ENCODE measurements around the gene ZNF598.
"Not testable (repeated sequence)": the region's sequence is repeated elsewhere in the genome, so short reads cannot be mapped to it uniquely, and the experiment has no call there.

ZNF598 gene

DNA sequence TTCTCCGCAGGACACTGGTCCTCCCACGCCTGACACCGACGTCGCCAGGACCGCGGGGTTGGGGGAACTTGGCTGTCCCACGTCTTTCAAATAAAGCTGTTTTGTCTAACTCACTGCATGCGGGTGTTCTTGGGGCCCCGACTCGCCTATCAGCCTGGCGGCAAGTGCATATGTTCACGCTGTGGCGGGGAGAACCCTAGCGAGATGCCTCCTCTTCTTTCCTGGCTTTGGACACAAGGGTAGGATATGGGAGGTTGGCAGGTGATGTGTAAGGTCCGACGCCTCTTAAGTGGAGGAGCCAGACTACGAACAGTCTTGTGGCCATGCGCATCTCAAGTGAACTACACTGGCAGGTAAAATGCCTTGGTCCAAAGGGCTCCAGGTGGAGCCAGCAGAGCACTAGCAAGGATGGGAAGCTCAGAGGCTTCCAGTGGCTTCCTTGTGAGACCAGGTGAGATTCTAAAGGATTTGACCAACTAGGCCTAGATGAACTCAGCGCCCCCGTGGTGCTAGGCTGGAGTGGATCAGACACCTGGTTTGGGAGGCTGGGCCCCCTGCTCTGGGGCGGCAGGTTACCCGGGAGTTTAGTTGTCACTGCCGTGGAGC, 44.1 kb downstream of the ZNF598 start:
- Histone ChIP-seq H3K36me3 (ENCODE audit: insufficient read depth, low read length) (peaks cover 34% of the 10 kb centered on the region), H3K27me3 (ENCODE audit: insufficient read depth, low read length, poor library complexity) (no peaks in the 10 kb centered on the region), H3K9me3 (ENCODE audit: insufficient read depth, low read length, severe bottlenecking) (no peaks in the 10 kb centered on the region), H3K4me2 (ENCODE audit: insufficient read depth, low read length) (peak overlapping the region; percentile 96), H3K27ac (ENCODE audit: low read length) (peak overlapping the region; percentile 86), H3K79me2 (ENCODE audit: insufficient read depth, low read length) (peaks cover 53% of the 10 kb centered on the region), H3K4me3 (ENCODE audit: low read depth in 1 of 2, low read length in 2 of 2) (peak overlapping the region; percentile 47 to 74; a peak in 3 of 4 replicates), H2AFZ (ENCODE audit: low read depth, low read length) (peak overlapping the region; percentile 83), H4K20me1 (ENCODE audit: insufficient read depth, low read length) (peaks cover 29% of the 10 kb centered on the region), H3K9ac (ENCODE audit: low read depth, low read length) (peak overlapping the region; percentile 91), H3K4me1 (ENCODE audit: insufficient read depth, low read length) (peaks cover 54% of the 10 kb centered on the region)
- TF ChIP-seq, protein P1, sequence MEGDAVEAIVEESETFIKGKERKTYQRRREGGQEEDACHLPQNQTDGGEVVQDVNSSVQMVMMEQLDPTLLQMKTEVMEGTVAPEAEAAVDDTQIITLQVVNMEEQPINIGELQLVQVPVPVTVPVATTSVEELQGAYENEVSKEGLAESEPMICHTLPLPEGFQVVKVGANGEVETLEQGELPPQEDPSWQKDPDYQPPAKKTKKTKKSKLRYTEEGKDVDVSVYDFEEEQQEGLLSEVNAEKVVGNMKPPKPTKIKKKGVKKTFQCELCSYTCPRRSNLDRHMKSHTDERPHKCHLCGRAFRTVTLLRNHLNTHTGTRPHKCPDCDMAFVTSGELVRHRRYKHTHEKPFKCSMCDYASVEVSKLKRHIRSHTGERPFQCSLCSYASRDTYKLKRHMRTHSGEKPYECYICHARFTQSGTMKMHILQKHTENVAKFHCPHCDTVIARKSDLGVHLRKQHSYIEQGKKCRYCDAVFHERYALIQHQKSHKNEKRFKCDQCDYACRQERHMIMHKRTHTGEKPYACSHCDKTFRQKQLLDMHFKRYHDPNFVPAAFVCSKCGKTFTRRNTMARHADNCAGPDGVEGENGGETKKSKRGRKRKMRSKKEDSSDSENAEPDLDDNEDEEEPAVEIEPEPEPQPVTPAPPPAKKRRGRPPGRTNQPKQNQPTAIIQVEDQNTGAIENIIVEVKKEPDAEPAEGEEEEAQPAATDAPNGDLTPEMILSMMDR (IDR thresholded peaks at IDR 0.05; ENCODE audit: borderline replicate concordance, extremely low read depth, low read length, poor library complexity, severe bottlenecking): no peak
- TF ChIP-seq EZH2 (IDR thresholded peaks at IDR 0.05; ENCODE audit: borderline replicate concordance, low read depth, low read length, severe bottlenecking): no peak
- DNase-seq: no peak
- ATAC-seq (ENCODE audit: insufficient read depth, low read depth): no peak

GRCh38 chr16:1964506-1965395, 44.9 kb downstream of the ZNF598 start, which contains the start of gene RPS2:
Gene RPS2 (minus strand): TSS chr16:1964826. CDS start chr16:1964625, 201 bp downstream.
- peak within 1 kb of the TSS; percentile 91 for H3K9ac ChIP-seq (ENCODE audit: low read depth, low read length)
- DNase-seq (peak; percentile 99), ATAC-seq (ENCODE audit: insufficient read depth, low read depth) (peak; percentile 79)
- H4K20me1 ChIP-seq (ENCODE audit: insufficient read depth, low read length): peaks cover 31% of the 10 kb centered on the region
- H3K9me3 ChIP-seq (ENCODE audit: insufficient read depth, low read length, severe bottlenecking): no peaks in the 10 kb centered on the region
- H3K27ac ChIP-seq (ENCODE audit: low read length): peak within 1 kb of the TSS; percentile 86
- TF ChIP-seq, protein P1 (IDR thresholded peaks at IDR 0.05; ENCODE audit: borderline replicate concordance, extremely low read depth, low read length, poor library complexity, severe bottlenecking): no peak
- TF ChIP-seq EZH2 (IDR thresholded peaks at IDR 0.05; ENCODE audit: borderline replicate concordance, low read depth, low read length, severe bottlenecking): no peak
- peak within 1 kb of the TSS; percentile 47 to 74 for H3K4me3 ChIP-seq (ENCODE audit: low read depth in 1 of 2, low read length in 2 of 2)
- peak within 1 kb of the TSS; percentile 96 for H3K4me2 ChIP-seq (ENCODE audit: insufficient read depth, low read length)
- H2AFZ ChIP-seq (ENCODE audit: low read depth, low read length): peak within 1 kb of the TSS; percentile 83
- peaks cover 58% of the 10 kb centered on the region for H3K4me1 ChIP-seq (ENCODE audit: insufficient read depth, low read length)
- H3K27me3 ChIP-seq (ENCODE audit: insufficient read depth, low read length, poor library complexity): no peaks in the 10 kb centered on the region
- peaks cover 61% of the 10 kb centered on the region for H3K79me2 ChIP-seq (ENCODE audit: insufficient read depth, low read length)
- H3K36me3 ChIP-seq (ENCODE audit: insufficient read depth, low read length): peaks cover 34% of the 10 kb centered on the region

GRCh38 chr16:1963806-1964505, 45.7 kb downstream of the ZNF598 start:
- DNase-seq (peak; percentile 42), ATAC-seq (ENCODE audit: insufficient read depth, low read depth) (peak; percentile 2; the same call in 2 of the 3 replicates)
- TF ChIP-seq EZH2 (IDR thresholded peaks at IDR 0.05; ENCODE audit: borderline replicate concordance, low read depth, low read length, severe bottlenecking): no peak
- TF ChIP-seq, protein P1 (IDR thresholded peaks at IDR 0.05; ENCODE audit: borderline replicate concordance, extremely low read depth, low read length, poor library complexity, severe bottlenecking): peak; percentile 19
- Histone ChIP-seq H3K9ac (ENCODE audit: low read depth, low read length) (peak overlapping the region; percentile 91), H3K4me1 (ENCODE audit: insufficient read depth, low read length) (peaks cover 61% of the 10 kb centered on the region), H3K4me2 (ENCODE audit: insufficient read depth, low read length) (peak overlapping the region; percentile 63), H3K79me2 (ENCODE audit: insufficient read depth, low read length) (peaks cover 65% of the 10 kb centered on the region), H3K4me3 (ENCODE audit: low read depth in 1 of 2, low read length in 2 of 2) (peak overlapping the region; percentile 47 to 74; a peak in 3 of 4 replicates), H3K36me3 (ENCODE audit: insufficient read depth, low read length) (peaks cover 34% of the 10 kb centered on the region), H2AFZ (ENCODE audit: low read depth, low read length) (no peak overlapping the region), H3K27ac (ENCODE audit: low read length) (peak overlapping the region; percentile 60), H4K20me1 (ENCODE audit: insufficient read depth, low read length) (peaks cover 31% of the 10 kb centered on the region), H3K9me3 (ENCODE audit: insufficient read depth, low read length, severe bottlenecking) (no peaks in the 10 kb centered on the region), H3K27me3 (ENCODE audit: insufficient read depth, low read length, poor library complexity) (no peaks in the 10 kb centered on the region)

GRCh38 chr16:1962161-1963153, 47.2 kb downstream of the ZNF598 start:
- Histone ChIP-seq H3K4me1 (ENCODE audit: insufficient read depth, low read length) (peaks cover 66% of the 10 kb centered on the region), H3K4me3 (ENCODE audit: low read depth in 1 of 2, low read length in 2 of 2) (peak overlapping the region in 1 of 2 experiments; percentile 74; a peak in 1 of 4 replicates), H4K20me1 (ENCODE audit: insufficient read depth, low read length) (peaks cover 31% of the 10 kb centered on the region), H3K36me3 (ENCODE audit: insufficient read depth, low read length) (peaks cover 34% of the 10 kb centered on the region), H3K4me2 (ENCODE audit: insufficient read depth, low read length) (peak overlapping the region; percentile 76), H3K9ac (ENCODE audit: low read depth, low read length) (peak overlapping the region; percentile 91), H3K79me2 (ENCODE audit: insufficient read depth, low read length) (peaks cover 65% of the 10 kb centered on the region)
- not testable (repeated sequence) for H2AFZ ChIP-seq (ENCODE audit: low read depth, low read length); ATAC-seq (ENCODE audit: insufficient read depth, low read depth); H3K9me3 ChIP-seq (ENCODE audit: insufficient read depth, low read length, severe bottlenecking); DNase-seq; H3K27me3 ChIP-seq (ENCODE audit: insufficient read depth, low read length, poor library complexity); H3K27ac ChIP-seq (ENCODE audit: low read length)

All from DND-41 (cell line).